Upper lobe of left lung (tissue), 6 donors: ENCODE results near the gene CFAP100. TPM values are rescaled to one million over a fixed set of nuclear protein-coding genes. Genes with fewer than 3 reads are reported as not detected.
A peak's percentile ranks its signal among the peaks of the same experiment; 100 is the strongest.

Source experiments
- ATAC-seq, 2 donors: fragments of 200-7000 bp; cut with Tn5 transposase; one replicate each; pipeline ENCODE4 v1.9.1; 2022; ENCODE audit warnings: mild to moderate bottlenecking in 2 of 2, moderate library complexity in 2 of 2; ENCODE audit not compliant: low FRiP score in 2 of 2
- DNase-seq, 2 donors: peaks; one replicate each; pipeline ENCODE4 v3.0.0-alpha.2; 2019 to 2020
- H3K27ac ChIP-seq, 4 donors: fragments of 200-600 bp; sonication (generic); one replicate each; pipeline ENCODE4 v1.5.1; 2016 to 2019
- H3K27me3 ChIP-seq, 4 donors: fragments of 200-600 bp; sonication (generic); one replicate each; pipeline ENCODE4 v1.5.1; 2017 to 2019
- H3K36me3 ChIP-seq, 4 donors: fragments of 200-600 bp; sonication (generic); one replicate each; pipeline ENCODE4 v1.5.1; 2016 to 2019
- H3K4me1 ChIP-seq, 4 donors: fragments of 200-600 bp; sonication (generic); one replicate each; pipeline ENCODE4 v1.5.1; 2018 to 2019
- H3K4me3 ChIP-seq, 4 donors: fragments of 200-600 bp; sonication (generic); one replicate each; pipeline ENCODE4 v1.5.1; 2017 to 2019; ENCODE audit warnings: mild to moderate bottlenecking in 2 of 4, moderate library complexity in 1 of 4
- H3K9me3 ChIP-seq, 4 donors: fragments of 200-600 bp; sonication (generic); one replicate each; pipeline ENCODE4 v1.5.1; 2018 to 2019
- CTCF ChIP-seq, 6 experiments: fragments of 450-650 bp in 4 of 6; fragments of 200-600 bp in 2 of 6; sonication (generic) in 2 of 6; IDR thresholded peaks; one replicate each; pipeline ENCODE4 v1.5.1; 2016 to 2019; ENCODE audit warnings: antibody characterized with exemption in 6 of 6
- EP300 ChIP-seq, 4 donors: sonication (generic); formaldehyde crosslinking; IDR thresholded peaks; one replicate each; pipeline ENCODE4 v1.5.1; 2017; ENCODE audit warnings: antibody characterized with exemption in 4 of 4, control low read depth in 2 of 4
- POLR2A ChIP-seq, 4 donors: fragments of 450-650 bp; IDR thresholded peaks; one replicate each; pipeline ENCODE4 v1.5.1; 2016 to 2017; ENCODE audit warnings: antibody characterized with exemption in 4 of 4, mild to moderate bottlenecking in 2 of 4
- POLR2AphosphoS5 ChIP-seq, 2 donors: sonication (generic); formaldehyde crosslinking; IDR thresholded peaks; one replicate each; pipeline ENCODE4 v1.5.1; 2017; ENCODE audit warnings: antibody characterized with exemption in 2 of 2
- WGBS, 2 donors: methylation state at CpG; one replicate each; pipeline ENCODE4 v1.1.5; 2017 to 2018; 5-methylcytosine and 5-hydroxymethylcytosine counted together
- total RNA-seq, 6 donors: library from RNA; depleted of rRNA in 4 of 6; stranded (reverse); fragments of >200 nt in 4 of 6; gene quantifications; one replicate each; pipeline versions ENCODE4 v1.1.0 to v1.2.1, GENCODE V29; 2016 to 2021
- donor health status: DM: no; HTN: no; CAD: no; lungs with moderate emphysema.
- donor health status: DM: no; HTN: yes; CAD: no; lungs with severe emphysema.

CFAP100 gene
- total RNA-seq, 6 donors from 2014 or later: 0.09 to 57.9 (median 21.6) TPM

- no peak overlapping the region for H3K4me3 ChIP-seq
- TF ChIP-seq CTCF (IDR thresholded peaks at IDR 0.05): no peak
- TF ChIP-seq EP300 (IDR thresholded peaks at IDR 0.05): peak in 2 of 4 donors; percentile 24 to 61
These were observed 47.1 kb upstream of the CFAP100 start for GRCh38 chr3:126347543-126348161.

DNA sequence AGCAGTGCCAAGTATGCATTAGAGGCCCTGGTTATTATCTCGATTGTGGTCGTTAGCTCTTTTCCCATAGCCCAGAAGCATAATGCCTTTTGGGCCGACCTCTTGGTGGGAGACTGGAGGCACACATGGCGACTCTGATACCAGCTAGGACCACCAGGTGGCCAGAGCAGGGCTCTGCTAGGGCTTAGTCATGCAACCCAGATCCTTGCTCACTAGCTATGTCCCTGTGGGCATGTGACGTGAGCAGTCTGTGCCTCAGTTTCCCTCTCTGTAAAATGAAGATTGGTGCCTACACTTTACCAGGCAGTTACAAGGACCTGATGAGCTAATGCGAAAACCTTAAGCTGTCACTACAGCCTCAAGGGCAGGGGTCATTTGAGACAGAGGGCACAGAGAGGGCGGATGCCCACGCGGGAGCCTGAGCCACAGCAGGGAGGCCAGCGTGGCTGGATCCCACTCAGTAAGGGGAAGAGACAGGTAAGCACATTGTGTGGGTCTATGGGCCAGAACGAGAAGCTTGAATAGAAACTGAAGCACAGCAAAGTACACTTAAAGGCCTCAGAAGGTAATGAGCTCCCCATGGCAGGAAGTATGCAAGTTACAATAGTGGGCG is 46.3 kb upstream of the CFAP100 start:
- whole genome bisulfite sequencing, 2 donors: 91 to 92% methylated on average over 12 of the region's 12 CpGs
- H3K4me3 ChIP-seq: no peak overlapping the region

More at GRCh38 chr3:126347543-126348161, 47.1 kb upstream of the CFAP100 start:
- H3K4me1 ChIP-seq: peaks cover 8 to 40% (median 33%) of the 10 kb centered on the region in 4 donors
- DNase-seq: peak in 1 of 2 donors; percentile 13
- H3K27me3 ChIP-seq: no peaks in the 10 kb centered on the region
- no peak for ATAC-seq
- 75 to 79% methylated on average over 8 of the region's 8 CpGs for WGBS, 2 donors
- peaks cover 8 to 43% (median 19%) of the 10 kb centered on the region in 4 donors for H3K36me3 ChIP-seq
- H3K9me3 ChIP-seq: no peaks in the 10 kb centered on the region
- no peak overlapping the region for H3K27ac ChIP-seq

DNA sequence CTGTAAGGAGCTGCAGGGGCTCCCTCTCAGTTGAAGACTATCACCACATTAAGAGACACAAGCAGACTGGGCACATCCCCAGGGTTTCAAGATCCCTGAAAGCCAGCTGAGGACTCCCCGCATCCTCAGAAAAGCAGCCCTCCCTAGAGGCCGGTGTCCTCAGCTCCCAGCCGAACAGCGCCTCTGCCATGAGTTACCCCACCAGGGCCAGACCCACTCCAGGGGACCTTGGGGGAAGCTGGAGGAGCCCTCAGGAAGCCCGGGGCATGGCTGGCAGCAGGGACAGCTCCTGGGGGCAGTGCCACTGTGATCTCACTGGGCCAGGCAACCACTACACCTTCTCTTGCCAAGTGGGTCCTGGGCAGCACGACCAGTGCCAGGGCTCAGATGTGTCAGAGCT is 45.6 kb upstream of the CFAP100 start:
- WGBS, 2 donors: 86% methylated on average over 1 of the region's 6 CpGs; no CpG with 5 or more reads in 1 of the 2 donors
- no peak for ATAC-seq
- H3K4me1 ChIP-seq: peaks cover 13 to 53% (median 42%) of the 10 kb centered on the region in 4 donors
- peak; percentile 15 to 46 for DNase-seq
- H3K27me3 ChIP-seq: no peaks in the 10 kb centered on the region
- H3K27ac ChIP-seq: no peak overlapping the region
- H3K4me3 ChIP-seq: no peak overlapping the region
- H3K36me3 ChIP-seq: peaks cover 8 to 43% (median 18%) of the 10 kb centered on the region in 4 donors
- no peaks in the 10 kb centered on the region for H3K9me3 ChIP-seq
- no peak for TF ChIP-seq EP300 (IDR thresholded peaks at IDR 0.05)
- no peak for TF ChIP-seq POLR2A (IDR thresholded peaks at IDR 0.05)
- TF ChIP-seq POLR2AphosphoS5 (IDR thresholded peaks at IDR 0.05): no peak
- no peak for TF ChIP-seq CTCF (IDR thresholded peaks at IDR 0.05)

More for the DNA sequence above, 46.3 kb upstream of the CFAP100 start:
- H3K27me3 ChIP-seq: no peaks in the 10 kb centered on the region
- peaks cover 8 to 43% (median 18%) of the 10 kb centered on the region in 4 donors for H3K36me3 ChIP-seq
- ATAC-seq: no peak
- H3K27ac ChIP-seq: no peak overlapping the region
- no peaks in the 10 kb centered on the region for H3K9me3 ChIP-seq
- H3K4me1 ChIP-seq: peaks cover 11 to 46% (median 37%) of the 10 kb centered on the region in 4 donors
- TF ChIP-seq CTCF (IDR thresholded peaks at IDR 0.05): peak in 1 of 6 experiments; percentile 35
- TF ChIP-seq POLR2A (IDR thresholded peaks at IDR 0.05): no peak
- peak; percentile 12 to 44 for DNase-seq

- Histone ChIP-seq H3K4me1 (peaks cover 15 to 61% (median 49%) of the 10 kb centered on the region in 4 donors), H3K27me3 (no peaks in the 10 kb centered on the region), H3K4me3 (no peak overlapping the region), H3K36me3 (peaks cover 8 to 43% (median 18%) of the 10 kb centered on the region in 4 donors), H3K9me3 (no peaks in the 10 kb centered on the region), H3K27ac (peak overlapping the region in 2 of 4 donors; percentile 4 to 14)
- WGBS, 2 donors: 73 to 76% methylated on average over 13 to 15 of the region's 15 CpGs
- no peak for ATAC-seq
- no peak for TF ChIP-seq EP300 (IDR thresholded peaks at IDR 0.05)
- no peak for TF ChIP-seq CTCF (IDR thresholded peaks at IDR 0.05)
- TF ChIP-seq POLR2AphosphoS5 (IDR thresholded peaks at IDR 0.05): no peak
- no peak for TF ChIP-seq POLR2A (IDR thresholded peaks at IDR 0.05)
- peak; percentile 21 to 46 for DNase-seq
These were observed 44.9 kb upstream of the CFAP100 start for GRCh38 chr3:126349611-126350501.
